Adrenal gland (tissue), 12 donors: ENCODE data around the gene FNDC5. TPM values are rescaled to one million over a fixed set of nuclear protein-coding genes. Genes with fewer than 3 reads are reported as not detected.

Experiments used
- DNase-seq, 7 donors: peaks; one replicate each; pipeline ENCODE4 v3.0.0-alpha.2; 2019 to 2020
- H3K27ac ChIP-seq, 5 donors: fragments of 200-600 bp; sonication (generic) in 4 of 5; 1 replicate in 3 of 5; 2 replicates in 2 of 5; pipeline versions ENCODE4 v1.5.1 to v1.8.0; 2016 to 2020; ENCODE audit warnings: mild to moderate bottlenecking in 1 of 5
- H3K27me3 ChIP-seq: fragments of 200-600 bp; 2 replicates; pipeline ENCODE4 v1.8.0; 2021
- H3K36me3 ChIP-seq, 2 donors: fragments of 200-600 bp; replicated peaks in 1 of 2; 1 replicate in 1 of 2; 2 replicates in 1 of 2; pipeline versions ENCODE4 v1.5.1 to v1.8.0; 2018 to 2022
- H3K4me1 ChIP-seq, 2 donors: fragments of 200-600 bp; replicated peaks in 1 of 2; 1 replicate in 1 of 2; 2 replicates in 1 of 2; pipeline versions ENCODE4 v1.5.1 to v1.8.0; 2018 to 2021
- H3K4me3 ChIP-seq, 4 donors: fragments of 200-600 bp; sonication (generic) in 3 of 4; one replicate each; pipeline ENCODE4 v1.5.1; 2016 to 2018
- H3K9me3 ChIP-seq, 3 donors: fragments of 200-600 bp; sonication (generic) in 1 of 3; replicated peaks in 1 of 3; 1 replicate in 2 of 3; 2 replicates in 1 of 3; pipeline versions ENCODE4 v1.5.1 to v1.8.0; 2016 to 2021
- POLR2A ChIP-seq, 2 donors: fragments of 450-650 bp; IDR thresholded peaks; one replicate each; pipeline ENCODE4 v1.6.1; 2017; ENCODE audit warnings: antibody characterized with exemption in 2 of 2, mild to moderate bottlenecking in 2 of 2, moderate library complexity in 1 of 2
- WGBS, 4 donors: extraction: QIAGEN DNeasy Blood & Tissue Kit in 2 of 4; methylation state at CpG; one replicate each; pipeline versions ENCODE4 v1.1.5 to v1.1.7; 2013 to 2017; 5-methylcytosine and 5-hydroxymethylcytosine counted together
- intact Hi-C, 2 donors: fragments of 100-400 bp; cut with DNase I; formaldehyde crosslinking; loops; one replicate each; pipeline versions ENCODE4 v1.14.1 to v1.15.0; 2022 to 2023
- polyA plus RNA-seq, 3 donors: library from polyadenylated mRNA; stranded (reverse); fragments of 200-250 nt in 2 of 3; fragments of 350-450 nt in 1 of 3; fragmentation: Illumina TruSeq in 1 of 3; extraction: RNeasy Lipid Tissue Mini Kit (QIAGEN cat#74804) in 1 of 3; gene quantifications; one replicate each; pipeline ENCODE4 v1.2.3, GENCODE V29; 2013 to 2014
- total RNA-seq, 9 donors: library from RNA; depleted of rRNA in 4 of 9; stranded (reverse); fragments of >200 nt in 4 of 9; fragments of 120-200 nt in 1 of 9; fragmentation: NEBNext Ultra II Directional in 1 of 9; extraction: Animal tissue kit (Norgen Biotek cat#: 25700) in 1 of 9; gene quantifications; one replicate each; pipeline versions ENCODE4 v1.1.0 to v1.2.4, GENCODE V29; 2013 to 2023
- TF ChIP-seq, protein P1 (sequence below), 6 experiments: fragments of 450-650 bp in 4 of 6; fragments of 200-600 bp in 2 of 6; sonication (generic) in 1 of 6; IDR thresholded peaks; 1 replicate in 5 of 6; 2 replicates in 1 of 6; pipeline versions ENCODE4 v1.5.1 to v1.8.0; 2016 to 2021; ENCODE audit warnings: antibody characterized with exemption in 6 of 6, mild to moderate bottlenecking in 2 of 6, moderate library complexity in 1 of 6
- donor health status: healthy with polysubstance abuse.
- donor health status: Bipolar disorder and iron deficiency.
- donor health status: DM: yes; HTN: yes; CAD: no.
- donor health status: DM: no; HTN: no; CAD: no.
- donor health status: DM: no; HTN: no; CAD: no.
- donor health status: DM: yes; HTN: yes; CAD: no.

Gene FNDC5
- total and polyA plus RNA-seq, 12 donors, result 12.6 to 72.0 (median 39.0) TPM

DNA sequence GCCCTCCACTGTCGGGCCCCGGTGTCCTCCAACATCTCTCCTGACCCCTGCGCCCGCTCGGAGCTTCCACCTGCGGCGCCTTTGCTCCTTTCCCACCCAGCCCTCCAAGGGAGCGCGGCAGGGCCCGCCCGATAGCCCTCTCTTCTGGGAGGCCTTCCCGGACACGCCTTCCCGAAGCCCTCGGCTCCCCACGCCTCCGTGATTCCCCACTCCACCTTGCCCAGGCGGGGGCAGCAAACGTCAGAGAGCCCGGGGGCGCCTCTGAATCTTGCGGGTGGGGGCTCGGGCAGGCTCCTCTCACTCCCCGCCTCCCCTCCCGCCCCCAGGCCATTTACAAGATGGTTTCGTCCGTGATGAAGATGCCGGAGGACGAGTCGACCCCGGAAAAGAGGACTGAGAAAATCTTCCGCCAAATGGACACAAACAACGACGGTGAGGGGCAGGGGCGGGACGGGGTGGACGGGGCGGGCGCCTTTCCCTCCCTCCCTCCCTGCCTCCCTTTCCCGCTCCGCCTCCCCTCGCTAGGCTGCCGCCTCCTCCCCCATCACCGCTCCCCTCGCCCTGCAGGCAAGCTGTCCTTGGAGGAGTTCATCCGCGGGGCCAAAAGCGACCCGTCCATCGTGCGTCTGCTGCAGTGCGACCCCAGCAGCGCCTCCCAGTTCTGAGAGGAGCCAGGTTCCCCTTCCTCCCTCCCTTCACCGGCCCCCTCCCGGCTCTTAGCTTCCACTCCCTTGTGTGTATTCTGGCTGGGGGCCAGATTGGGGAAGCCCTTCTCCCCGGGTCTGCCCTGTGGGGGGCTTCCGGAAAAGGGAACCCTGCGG is 22.7 kb upstream of the FNDC5 start:
- H3K27ac ChIP-seq, result no peak overlapping the region
- 3 to 7% (median 5%) methylated on average over 11 to 56 of the region's 58 CpGs for WGBS, 4 donors

DNA sequence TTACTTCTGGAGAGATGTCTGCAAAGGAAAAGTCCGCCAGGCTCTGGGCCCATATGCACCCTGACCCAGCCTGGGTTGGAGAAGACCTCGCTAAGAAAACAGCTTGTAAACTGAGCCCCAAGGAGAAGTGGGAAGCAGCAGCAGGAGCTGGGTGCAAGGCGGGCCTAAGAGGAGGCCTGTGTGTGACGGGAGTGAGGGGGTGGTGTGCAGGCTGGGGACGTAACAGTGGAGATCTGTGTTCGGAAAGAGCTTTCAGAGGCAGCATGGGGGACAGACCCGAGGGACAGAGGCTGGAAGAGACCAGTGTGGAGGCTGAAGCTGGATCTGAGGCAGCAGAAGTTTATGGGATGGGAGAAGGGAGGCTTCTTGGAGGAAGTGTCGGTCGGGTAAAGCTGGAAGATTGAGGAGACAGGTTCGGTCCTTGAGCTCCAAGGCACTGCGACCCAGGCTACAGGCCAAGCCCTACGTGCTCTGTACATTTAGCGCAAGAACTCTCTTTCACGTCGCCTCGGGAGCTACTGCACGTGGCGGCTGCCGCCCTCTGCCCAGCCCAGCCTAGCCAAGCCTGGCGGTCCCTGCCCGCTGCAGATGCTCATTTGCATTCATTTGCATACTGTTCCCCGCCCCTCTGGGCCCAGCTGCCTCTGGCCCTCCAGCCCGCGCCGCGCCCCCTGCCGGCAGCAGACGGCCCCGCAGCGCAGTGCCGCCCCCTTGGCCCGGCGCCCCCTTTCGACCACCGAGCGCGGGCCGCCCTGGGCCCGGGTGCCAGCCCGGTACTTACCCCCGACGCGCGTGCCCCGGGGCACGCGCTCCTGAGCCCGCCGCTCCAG is 21.9 kb upstream of the FNDC5 start:
- peaks cover 20% of the 10 kb centered on the region for H3K27me3 ChIP-seq
- peaks cover 11% of the 10 kb centered on the region in 2 donors for H3K4me1 ChIP-seq
- WGBS, 4 donors, result 18 to 54% (median 29%) methylated on average over 11 to 49 of the region's 49 CpGs
- intact Hi-C loops, result no loop called here
- TF ChIP-seq, protein P1, sequence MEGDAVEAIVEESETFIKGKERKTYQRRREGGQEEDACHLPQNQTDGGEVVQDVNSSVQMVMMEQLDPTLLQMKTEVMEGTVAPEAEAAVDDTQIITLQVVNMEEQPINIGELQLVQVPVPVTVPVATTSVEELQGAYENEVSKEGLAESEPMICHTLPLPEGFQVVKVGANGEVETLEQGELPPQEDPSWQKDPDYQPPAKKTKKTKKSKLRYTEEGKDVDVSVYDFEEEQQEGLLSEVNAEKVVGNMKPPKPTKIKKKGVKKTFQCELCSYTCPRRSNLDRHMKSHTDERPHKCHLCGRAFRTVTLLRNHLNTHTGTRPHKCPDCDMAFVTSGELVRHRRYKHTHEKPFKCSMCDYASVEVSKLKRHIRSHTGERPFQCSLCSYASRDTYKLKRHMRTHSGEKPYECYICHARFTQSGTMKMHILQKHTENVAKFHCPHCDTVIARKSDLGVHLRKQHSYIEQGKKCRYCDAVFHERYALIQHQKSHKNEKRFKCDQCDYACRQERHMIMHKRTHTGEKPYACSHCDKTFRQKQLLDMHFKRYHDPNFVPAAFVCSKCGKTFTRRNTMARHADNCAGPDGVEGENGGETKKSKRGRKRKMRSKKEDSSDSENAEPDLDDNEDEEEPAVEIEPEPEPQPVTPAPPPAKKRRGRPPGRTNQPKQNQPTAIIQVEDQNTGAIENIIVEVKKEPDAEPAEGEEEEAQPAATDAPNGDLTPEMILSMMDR (IDR thresholded peaks at IDR 0.05), result peak in 3 of 6 experiments; percentile 34 to 50 (median 48)
- TF ChIP-seq POLR2A (IDR thresholded peaks at IDR 0.05), result no peak
- no peaks in the 10 kb centered on the region for H3K36me3 ChIP-seq
- H3K9me3 ChIP-seq, result no peaks in the 10 kb centered on the region
- H3K4me3 ChIP-seq, result peak overlapping the region in 1 of 4 donors; percentile 46
- no peak overlapping the region for H3K27ac ChIP-seq
- peak in 1 of 7 donors; percentile 22 for DNase-seq

More for the DNA sequence above, 22.7 kb upstream of the FNDC5 start:
- TF ChIP-seq, protein P1 (IDR thresholded peaks at IDR 0.05), result peak in 2 of 6 experiments; percentile 0 to 15
- TF ChIP-seq POLR2A (IDR thresholded peaks at IDR 0.05), result no peak
- H3K27me3 ChIP-seq, result peaks cover 15% of the 10 kb centered on the region
- peaks cover 11% of the 10 kb centered on the region in 2 donors for H3K4me1 ChIP-seq
- peak overlapping the region in 2 of 4 donors; percentile 13 to 46 for H3K4me3 ChIP-seq
- intact Hi-C loops, result no loop called here
- H3K36me3 ChIP-seq, result no peaks in the 10 kb centered on the region
- peak in 2 of 7 donors; percentile 35 to 53 for DNase-seq
- H3K9me3 ChIP-seq, result no peaks in the 10 kb centered on the region

DNA sequence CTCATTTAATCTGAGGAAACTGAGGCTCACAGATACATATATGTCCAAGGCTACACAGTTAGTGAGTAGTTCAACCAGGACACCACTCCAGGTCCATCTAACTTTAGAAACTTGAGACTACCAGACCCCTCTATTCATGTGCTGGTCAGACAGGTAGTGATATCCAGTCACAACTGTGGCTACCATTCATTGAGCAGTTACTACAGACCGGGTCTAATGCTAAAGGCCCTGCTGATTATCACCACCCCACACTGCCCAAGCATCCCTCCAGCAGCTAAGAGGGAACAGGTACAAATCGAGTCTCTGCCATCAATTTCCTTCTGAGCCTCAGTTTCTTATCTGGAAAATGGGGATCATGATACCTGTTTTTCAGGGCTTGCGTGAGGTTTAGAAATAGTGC is 20.9 kb upstream of the FNDC5 start:
- TF ChIP-seq, protein P1 (IDR thresholded peaks at IDR 0.05), result no peak
- TF ChIP-seq POLR2A (IDR thresholded peaks at IDR 0.05), result no peak
- intact Hi-C loops, result no loop called here
- DNase-seq, result no peak
- Histone ChIP-seq H3K27ac (no peak overlapping the region), H3K4me1 (peaks cover 11 to 13% of the 10 kb centered on the region in 2 donors), H3K9me3 (no peaks in the 10 kb centered on the region), H3K36me3 (no peaks in the 10 kb centered on the region), H3K27me3 (peaks cover 29% of the 10 kb centered on the region), H3K4me3 (no peak overlapping the region)
- 83 to 89% (median 88%) methylated on average over 3 of the region's 3 CpGs for WGBS, 4 donors

DNA sequence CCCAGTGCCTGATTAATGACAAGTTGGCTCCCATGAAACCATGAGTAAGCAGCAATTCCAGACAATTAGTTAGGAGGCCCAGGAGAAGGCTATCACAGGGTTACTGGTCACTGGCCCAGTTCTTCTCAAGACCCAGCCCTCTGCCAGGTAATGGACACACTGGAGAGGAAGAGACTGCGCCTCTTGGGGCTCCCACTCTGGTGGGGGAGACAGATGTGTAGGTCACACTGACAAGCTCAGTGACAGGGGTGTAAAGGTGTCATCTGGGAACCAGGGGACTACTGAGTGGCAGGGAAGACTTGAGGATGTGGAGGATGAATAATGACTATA is 20.5 kb upstream of the FNDC5 start:
- H3K27me3 ChIP-seq, result peaks cover 32% of the 10 kb centered on the region
- peaks cover 11 to 17% of the 10 kb centered on the region in 2 donors for H3K4me1 ChIP-seq
- TF ChIP-seq, protein P1 (IDR thresholded peaks at IDR 0.05), result no peak
- TF ChIP-seq POLR2A (IDR thresholded peaks at IDR 0.05), result no peak
- WGBS, 4 donors, result 71 to 100% (median 95%) methylated on average over 1 of the region's 1 CpG
- H3K36me3 ChIP-seq, result no peaks in the 10 kb centered on the region
- H3K27ac ChIP-seq, result no peak overlapping the region
- H3K9me3 ChIP-seq, result no peaks in the 10 kb centered on the region
- no peak overlapping the region for H3K4me3 ChIP-seq
- no peak for DNase-seq
- intact Hi-C loops, result no loop called here
